ENCODE measurements around the gene AP1M1.

DNA sequence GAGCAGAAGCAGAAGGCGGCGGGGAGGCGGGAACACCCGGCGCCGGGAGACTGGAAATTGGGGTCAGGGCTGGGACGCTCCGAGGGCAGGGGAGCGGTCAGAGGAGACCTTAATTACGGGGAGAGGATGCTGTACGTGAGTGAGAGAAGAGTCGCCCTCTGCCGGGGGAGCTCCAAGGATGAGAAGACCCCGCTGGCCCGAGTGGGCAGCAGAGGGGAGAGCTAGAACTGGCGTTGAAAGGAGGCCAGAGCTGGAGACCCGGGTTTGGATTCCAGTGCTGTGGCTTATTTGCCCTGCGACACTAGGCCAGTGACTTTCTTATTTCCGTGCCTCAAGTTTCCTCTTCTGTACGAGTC is 12.0 kb upstream of the AP1M1 start:
- TF ChIP-seq, protein P1, sequence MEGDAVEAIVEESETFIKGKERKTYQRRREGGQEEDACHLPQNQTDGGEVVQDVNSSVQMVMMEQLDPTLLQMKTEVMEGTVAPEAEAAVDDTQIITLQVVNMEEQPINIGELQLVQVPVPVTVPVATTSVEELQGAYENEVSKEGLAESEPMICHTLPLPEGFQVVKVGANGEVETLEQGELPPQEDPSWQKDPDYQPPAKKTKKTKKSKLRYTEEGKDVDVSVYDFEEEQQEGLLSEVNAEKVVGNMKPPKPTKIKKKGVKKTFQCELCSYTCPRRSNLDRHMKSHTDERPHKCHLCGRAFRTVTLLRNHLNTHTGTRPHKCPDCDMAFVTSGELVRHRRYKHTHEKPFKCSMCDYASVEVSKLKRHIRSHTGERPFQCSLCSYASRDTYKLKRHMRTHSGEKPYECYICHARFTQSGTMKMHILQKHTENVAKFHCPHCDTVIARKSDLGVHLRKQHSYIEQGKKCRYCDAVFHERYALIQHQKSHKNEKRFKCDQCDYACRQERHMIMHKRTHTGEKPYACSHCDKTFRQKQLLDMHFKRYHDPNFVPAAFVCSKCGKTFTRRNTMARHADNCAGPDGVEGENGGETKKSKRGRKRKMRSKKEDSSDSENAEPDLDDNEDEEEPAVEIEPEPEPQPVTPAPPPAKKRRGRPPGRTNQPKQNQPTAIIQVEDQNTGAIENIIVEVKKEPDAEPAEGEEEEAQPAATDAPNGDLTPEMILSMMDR (IDR thresholded peaks at IDR 0.05 in 4 of 5, conservative IDR thresholded peaks at IDR 0.05 in 1 of 5), result peak in 2 of 5 experiments; percentile 32 to 33
- no peak for TF ChIP-seq POLR2A (IDR thresholded peaks at IDR 0.05)

All from gastrocnemius medialis (tissue), 4 donors.